GM19324 (cell line): ENCODE results near the gene CTNND2.

Experiments
- ATAC-seq: cut with Tn5 transposase; IDR thresholded peaks from one replicate; pipeline ENCODE4 v1.9.1; 2021; ENCODE audit warnings: mild to moderate bottlenecking, moderate library complexity; ENCODE audit not compliant: unreplicated experiment, low FRiP score

Gene CTNND2

DNA sequence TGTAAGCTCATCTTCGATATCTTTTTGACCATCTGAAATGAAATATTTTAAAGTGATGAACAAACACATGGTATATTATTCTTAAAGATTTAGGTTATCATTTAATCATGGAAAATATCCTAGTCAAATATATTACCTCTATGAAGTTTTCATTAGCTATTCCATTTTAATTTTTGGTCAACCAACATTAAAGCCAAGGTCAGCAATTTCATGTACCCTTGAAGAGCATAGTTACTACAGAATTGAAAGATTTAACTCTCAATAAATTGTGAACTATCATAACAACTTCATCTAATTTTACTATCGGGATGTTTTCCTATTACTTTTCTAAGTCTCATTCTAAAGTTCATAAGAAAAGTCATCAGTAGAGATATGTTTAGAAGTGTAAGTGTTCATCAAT, 492.6 kb downstream of the CTNND2 start:
- no peak for ATAC-seq

GRCh38 chr5:11407556-11408145, 496.6 kb downstream of the CTNND2 start:
- no peak for ATAC-seq

DNA sequence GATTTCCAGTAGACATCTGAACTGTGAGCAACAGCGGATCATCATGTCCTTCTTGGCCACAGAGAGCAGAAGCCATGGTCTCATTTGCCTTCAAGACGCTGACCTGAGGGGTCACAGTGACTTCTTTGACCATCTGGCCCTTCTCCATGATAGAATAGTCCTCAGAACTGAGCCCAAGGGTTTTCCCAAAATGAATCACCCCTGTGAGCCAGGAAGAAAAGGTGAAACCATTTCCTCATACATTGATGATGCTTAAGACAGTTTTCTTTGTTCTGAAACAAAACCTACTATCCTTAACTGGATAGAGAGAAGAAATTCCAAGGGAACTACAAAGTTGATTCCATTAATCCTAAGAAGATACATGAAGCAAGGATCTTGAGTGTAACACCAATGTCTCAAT, 503.9 kb downstream of the CTNND2 start:
- ATAC-seq, result no peak

GRCh38 chr5:11398728-11399127, 505.5 kb downstream of the CTNND2 start:
- no peak for ATAC-seq

DNA sequence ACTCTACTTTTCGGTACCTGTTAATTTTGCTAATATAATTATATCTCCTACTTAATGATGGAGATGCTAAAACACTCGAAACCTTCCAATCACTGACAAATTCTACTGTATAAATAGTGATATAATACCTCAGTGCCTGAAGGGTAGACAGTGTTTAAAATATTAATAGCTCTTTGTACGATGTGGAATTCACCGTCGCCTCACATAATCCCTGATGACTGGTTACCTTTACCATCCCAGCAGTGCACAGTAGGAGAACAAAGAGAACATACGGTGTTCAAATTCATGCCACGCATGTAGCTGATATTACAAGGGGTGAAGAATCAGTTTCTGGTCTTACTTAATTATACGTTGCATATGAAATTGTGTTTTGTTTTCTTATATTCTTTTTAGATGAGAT, 506.7 kb downstream of the CTNND2 start:
- no peak for ATAC-seq

DNA sequence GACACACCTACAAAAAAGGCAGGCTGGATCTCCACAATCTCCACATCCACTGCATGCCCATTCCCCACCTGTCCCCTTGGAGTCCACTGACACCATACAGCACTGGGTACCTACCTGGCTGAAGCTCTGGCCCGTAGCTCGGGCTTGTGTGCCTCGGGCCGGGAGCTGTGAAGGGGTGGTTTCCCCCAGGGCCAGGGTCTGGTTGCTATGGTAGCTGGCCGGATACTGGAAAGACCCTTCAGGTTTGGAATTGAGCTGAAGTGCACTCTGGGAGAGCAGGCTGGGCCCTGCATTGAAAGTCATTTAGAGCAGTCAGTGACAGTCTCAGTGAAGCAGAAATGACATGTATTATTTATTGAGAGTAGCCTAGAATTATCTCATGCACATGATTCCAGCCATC, 507.3 kb downstream of the CTNND2 start:
- no peak for ATAC-seq

DNA sequence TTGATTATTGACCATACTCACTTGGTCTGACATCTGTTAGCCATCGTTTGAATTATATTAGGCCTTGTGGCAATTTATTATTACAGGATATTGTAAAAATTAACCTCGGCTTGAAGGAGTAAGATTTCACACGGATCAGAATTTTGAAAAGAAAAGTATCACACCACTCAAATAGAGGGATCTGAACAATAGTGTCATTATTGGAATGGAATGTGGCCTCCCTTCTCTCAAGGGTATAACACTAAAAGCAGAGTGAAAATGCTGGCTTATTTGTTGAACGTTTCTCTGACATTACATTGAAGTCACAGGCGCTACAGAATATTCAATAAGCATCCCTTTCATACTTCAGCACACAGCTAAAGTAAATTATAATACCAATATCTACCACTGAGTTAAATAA, 509.3 kb downstream of the CTNND2 start:
- no peak for ATAC-seq

GRCh38 chr5:11390291-11390767, 513.9 kb downstream of the CTNND2 start:
- no peak for ATAC-seq

- ATAC-seq, result no peak
Measured at GRCh38 chr5:11387382-11387781, 516.9 kb downstream of the CTNND2 start.

DNA sequence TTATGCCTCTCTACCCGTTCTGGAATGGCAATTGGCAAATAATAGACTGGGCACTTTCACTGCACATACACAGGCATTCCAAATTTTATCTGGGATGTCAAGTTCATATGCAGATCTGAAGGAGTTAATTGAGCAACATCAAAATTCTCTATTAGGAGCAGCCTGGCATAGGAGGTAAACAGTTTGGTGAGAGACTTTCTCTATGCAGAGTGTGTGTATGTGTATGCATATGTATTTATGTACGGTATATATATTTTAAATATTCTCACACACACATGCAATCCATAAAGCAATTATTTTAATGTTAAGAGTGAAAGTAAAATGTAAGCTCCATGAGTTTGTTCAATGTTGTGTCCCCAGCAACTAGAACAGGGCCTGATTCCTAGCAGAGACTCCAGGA, 517.8 kb downstream of the CTNND2 start:
- ATAC-seq, result no peak

- ATAC-seq, result no peak
Measured at GRCh38 chr5:11385901-11386293, 518.3 kb downstream of the CTNND2 start.

DNA sequence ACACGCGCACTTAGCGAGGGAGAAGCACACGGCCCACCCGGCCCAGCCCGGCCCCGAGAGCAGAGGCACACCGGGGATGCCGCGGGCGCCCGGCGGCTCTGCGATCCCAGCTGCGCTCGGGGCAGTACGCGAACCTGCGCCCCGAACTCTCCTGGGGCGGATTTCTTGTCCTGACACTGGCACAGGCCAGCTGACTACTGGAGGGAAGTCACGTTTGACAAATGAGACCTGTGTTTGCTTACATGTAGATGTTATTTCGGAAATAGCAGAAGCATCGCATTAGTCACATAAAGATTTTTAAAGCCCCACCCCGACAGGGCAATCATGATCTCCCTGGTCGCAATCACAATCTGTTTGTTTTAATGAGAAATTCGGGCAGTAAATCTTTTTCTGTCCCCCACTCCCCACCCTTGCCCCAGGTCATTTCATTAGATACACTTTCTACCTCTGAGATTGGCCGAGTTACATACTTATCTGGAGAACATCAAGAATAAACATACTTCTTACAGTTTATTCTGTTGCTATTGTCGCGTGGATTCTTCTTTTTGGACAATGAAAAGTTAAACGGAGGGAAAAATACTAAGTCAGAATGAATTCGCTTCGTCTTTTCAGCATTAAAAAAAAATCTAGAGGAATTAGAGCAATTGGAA, 518.9 kb downstream of the CTNND2 start:
- ATAC-seq, result no peak

DNA sequence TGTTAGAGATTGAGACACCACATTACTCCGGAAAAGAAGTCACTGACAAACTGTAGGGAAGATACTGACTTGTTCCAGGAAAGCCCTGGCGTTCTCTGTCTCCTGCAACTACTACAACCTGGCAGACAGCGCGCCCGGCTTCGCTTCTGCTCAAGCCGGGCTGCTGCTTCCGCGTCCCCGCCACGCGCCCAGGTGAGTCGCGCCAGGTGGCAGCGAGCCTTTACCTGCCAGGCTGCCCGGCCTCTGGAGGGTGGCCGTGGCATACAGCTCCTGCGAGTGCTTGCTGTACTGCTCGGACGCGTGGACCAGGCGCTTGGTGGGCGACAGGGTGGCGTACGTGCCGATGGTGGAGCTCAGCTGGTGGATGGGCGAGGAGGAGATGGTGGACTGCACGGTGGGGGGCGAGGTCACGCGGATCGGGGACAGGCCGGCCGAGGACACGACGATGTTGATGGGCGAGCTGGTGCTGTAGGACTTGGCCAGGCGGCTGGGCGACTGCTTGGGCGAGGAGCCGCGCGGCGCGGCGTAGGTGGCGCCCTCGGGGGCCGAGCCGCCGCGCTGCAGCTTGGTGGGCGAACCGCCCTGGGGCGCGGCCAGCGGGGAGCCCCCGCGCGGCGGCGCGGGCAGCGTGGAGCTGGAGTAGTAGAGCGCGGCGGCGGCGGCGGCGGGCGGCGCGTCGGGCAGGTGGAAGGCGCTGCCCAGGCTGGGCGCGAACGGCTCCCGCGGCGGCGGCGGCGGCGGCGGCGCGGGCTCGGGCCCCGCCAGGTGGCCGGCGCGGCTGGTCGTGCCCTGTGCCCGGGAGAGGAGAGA, 519.6 kb downstream of the CTNND2 start:
- no peak for ATAC-seq

DNA sequence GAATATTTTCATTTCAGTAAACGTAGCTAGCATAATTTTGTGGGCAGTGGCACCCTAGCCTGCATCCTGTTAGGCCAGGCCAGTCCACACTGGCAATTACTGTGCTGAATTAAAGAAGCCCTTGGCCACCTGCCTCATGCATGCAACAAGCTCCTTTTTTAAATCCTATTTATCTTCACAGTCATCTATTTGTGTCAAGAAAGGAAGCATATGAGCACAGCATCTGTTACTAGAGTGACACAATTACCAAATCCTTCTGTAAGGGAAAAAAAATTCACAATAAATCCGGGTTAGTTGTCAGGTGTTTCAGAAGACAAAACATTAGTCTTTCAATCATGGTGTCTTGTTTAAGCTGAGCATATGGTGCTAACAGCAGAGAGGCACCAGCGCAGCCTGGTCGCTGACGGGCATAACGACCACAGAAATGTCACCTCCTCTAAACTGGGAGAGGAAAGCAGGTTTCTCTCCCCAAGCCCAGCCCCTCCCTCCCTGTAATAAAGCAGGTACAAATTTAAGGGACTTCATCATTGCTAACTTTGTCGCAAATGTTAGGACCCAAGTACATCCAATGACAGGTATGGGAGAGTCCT, 520.6 kb downstream of the CTNND2 start:
- ATAC-seq, result no peak

- no peak for ATAC-seq
Measured at GRCh38 chr5:11378461-11378860, 525.8 kb downstream of the CTNND2 start.

GRCh38 chr5:11377896-11378295, 526.4 kb downstream of the CTNND2 start:
- ATAC-seq, result no peak

DNA sequence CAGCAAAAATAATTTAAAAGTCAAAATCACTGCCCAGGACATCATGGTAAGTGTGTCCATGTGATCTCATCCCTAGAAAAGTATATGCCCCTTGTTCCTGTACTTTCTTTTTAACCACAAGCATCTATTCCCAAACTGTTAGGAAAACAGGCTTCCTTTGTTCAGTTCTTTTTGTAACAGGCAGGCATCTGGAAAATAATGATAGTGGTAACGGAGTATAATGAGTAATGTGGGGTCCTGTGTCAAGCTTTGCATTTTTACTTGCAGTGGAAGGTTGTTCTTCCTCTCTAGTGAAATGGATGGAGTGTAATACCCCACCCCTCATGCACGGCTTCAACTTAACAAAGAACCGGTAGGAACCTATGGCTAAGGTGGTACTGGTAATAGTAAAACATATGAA, 532.1 kb downstream of the CTNND2 start:
- no peak for ATAC-seq

DNA sequence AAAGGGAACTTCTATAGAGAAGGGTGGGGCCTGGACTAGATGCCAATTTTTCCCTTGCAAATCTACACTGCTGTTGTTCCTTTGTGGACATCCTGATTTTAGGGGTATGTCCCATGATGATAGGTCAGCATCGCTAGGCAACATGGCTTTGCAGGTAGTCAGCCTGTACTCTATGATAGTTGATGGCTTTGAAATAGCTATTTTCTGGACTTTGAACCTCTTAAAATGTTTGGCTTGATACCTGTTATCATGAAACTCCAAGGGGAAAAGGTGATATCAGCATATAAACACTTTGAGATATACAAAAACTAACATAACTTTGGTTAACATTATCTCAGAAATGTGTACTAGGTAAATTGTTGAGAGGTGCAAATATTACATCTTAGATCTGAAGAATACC, 533.2 kb downstream of the CTNND2 start:
- no peak for ATAC-seq

DNA sequence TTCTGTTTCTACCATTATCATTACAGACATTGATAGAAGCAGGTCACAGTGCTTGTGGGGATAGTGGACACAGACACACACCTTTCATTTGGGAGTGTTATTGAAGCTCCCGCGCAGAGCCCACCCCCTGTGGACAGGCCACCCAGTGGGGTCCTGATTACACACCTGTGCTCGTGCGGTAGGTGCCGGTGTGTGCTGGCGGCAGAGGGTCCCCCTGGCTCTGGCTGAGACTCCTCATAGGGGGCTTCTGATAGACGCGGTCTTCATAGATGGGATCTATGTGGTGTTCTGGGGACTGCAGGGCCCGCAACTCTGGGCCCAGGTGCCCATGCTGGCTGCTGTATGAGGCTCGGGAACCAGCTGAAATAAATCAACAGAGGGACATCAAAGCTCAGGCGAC, 539.7 kb downstream of the CTNND2 start:
- no peak for ATAC-seq

DNA sequence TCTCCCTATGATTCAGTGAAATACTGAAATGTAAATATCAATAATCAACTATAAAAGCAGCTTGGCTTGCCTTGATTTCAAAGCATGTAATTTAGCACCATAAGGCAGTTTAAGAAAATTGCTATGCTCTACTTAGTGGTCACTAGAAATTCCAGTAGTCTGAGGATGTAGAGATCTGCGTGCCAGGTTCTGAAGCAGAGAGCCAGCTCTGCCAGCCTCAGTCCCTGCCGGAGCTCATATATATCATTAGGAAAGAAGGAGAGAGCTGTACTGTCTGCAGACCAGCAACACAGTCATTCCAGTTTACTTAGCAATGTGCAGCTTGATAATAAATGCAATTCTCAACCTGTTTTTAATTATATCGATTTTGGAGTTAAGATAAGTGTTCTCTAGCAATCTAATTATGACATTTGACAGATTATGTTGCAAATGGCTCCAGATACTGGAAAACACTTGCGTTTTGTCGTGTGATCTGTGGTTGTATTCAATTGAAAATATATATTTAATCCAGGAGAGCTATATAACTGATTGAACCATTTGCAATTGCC, 540.5 kb downstream of the CTNND2 start:
- no peak for ATAC-seq

DNA sequence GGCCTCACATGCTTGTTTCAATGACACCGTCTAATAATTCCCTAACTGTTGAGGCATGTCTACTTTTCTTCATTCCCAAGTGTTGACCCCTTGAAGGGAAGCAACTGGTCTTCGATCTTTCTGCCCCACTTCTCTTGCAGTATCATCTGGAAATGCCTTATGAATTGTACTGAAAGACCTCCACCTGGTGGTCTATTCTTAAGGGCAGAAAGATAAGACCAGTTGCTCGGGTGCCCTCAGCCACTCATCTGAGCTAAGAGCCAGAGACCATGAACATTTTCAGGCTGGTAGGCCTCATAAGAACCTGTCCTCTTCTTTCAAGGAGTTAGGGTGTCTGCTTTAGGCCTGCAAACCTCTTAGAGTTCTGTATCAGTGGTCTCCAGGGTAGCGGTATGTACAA, 542.5 kb downstream of the CTNND2 start:
- ATAC-seq, result no peak
